Measurements from ENCODE around the gene ARID3B. TPM values are rescaled to one million over a fixed set of nuclear protein-coding genes. Genes with fewer than 3 reads are reported as not detected.

Gene ARID3B
- total RNA-seq, 4 donors from 2014 or later: 5.9 to 7.7 (median 6.2) TPM

DNA sequence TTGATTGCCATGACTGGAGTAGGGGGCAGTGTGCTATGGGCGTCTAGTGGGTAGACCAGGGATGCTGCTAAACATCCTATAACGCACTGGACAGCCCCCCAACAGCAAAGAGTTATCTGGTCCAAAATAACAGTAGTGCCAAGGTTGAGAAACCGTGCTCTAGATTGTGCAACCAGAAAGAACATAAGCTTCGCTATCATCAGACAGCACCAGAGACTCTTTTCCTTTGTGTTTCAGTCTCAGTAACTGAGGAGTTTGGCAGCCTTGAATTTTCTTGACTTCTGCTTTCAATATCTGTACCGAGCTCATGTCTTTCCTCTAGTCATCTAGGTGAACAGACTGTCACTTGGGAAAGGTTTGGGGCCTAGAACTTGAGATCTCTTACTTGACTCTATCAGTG lies 8.8 kb downstream of the ARID3B start:
- TF ChIP-seq, protein P1, sequence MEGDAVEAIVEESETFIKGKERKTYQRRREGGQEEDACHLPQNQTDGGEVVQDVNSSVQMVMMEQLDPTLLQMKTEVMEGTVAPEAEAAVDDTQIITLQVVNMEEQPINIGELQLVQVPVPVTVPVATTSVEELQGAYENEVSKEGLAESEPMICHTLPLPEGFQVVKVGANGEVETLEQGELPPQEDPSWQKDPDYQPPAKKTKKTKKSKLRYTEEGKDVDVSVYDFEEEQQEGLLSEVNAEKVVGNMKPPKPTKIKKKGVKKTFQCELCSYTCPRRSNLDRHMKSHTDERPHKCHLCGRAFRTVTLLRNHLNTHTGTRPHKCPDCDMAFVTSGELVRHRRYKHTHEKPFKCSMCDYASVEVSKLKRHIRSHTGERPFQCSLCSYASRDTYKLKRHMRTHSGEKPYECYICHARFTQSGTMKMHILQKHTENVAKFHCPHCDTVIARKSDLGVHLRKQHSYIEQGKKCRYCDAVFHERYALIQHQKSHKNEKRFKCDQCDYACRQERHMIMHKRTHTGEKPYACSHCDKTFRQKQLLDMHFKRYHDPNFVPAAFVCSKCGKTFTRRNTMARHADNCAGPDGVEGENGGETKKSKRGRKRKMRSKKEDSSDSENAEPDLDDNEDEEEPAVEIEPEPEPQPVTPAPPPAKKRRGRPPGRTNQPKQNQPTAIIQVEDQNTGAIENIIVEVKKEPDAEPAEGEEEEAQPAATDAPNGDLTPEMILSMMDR (IDR thresholded peaks at IDR 0.05): no peak
- no peak for TF ChIP-seq POLR2A (IDR thresholded peaks at IDR 0.05)
- no peak for DNase-seq
- Histone ChIP-seq H3K4me3 (replicated peaks in 1 of 3) (no peak overlapping the region), H3K4me1 (peaks cover 7 to 19% of the 10 kb centered on the region in 2 donors), H3K9me3 (no peaks in the 10 kb centered on the region), H3K27me3 (no peaks in the 10 kb centered on the region), H3K27ac (no peak overlapping the region), H3K36me3 (no peaks in the 10 kb centered on the region)
- 89 to 96% methylated on average over 5 of the region's 5 CpGs for WGBS, 2 donors
- intact Hi-C loops (cut with DNase I): no loop called here

DNA sequence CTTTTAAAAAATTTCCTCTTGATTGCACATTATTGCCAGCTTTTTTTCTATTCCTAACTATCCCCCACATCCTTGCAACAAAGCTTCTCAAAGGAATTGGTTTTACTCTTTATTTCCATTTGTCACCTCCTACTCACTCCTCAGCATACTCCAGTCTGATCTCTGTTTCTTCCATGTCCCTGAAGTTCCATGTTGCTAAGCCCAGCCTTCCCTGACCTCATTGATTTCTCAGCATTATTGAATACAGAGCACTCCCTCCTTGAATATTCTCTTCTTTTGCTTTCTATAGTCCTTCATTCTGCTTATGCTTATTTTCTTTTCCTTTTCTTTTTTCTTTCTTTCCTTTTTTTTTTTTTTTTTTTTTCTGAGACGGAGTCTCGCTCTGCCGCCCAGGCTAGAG lies 10.7 kb downstream of the ARID3B start:
- Histone ChIP-seq H3K9me3 (no peaks in the 10 kb centered on the region), H3K4me1 (peaks cover 0 to 3% of the 10 kb centered on the region in 2 donors), H3K27ac (no peak overlapping the region), H3K27me3 (no peaks in the 10 kb centered on the region), H3K36me3 (no peaks in the 10 kb centered on the region), H3K4me3 (replicated peaks in 1 of 3) (no peak overlapping the region)
- intact Hi-C loops (cut with DNase I): no loop called here
- 94 to 100% methylated on average over 3 of the region's 3 CpGs for WGBS, 2 donors
- no peak for DNase-seq
- TF ChIP-seq, protein P1 (IDR thresholded peaks at IDR 0.05): no peak
- no peak for TF ChIP-seq POLR2A (IDR thresholded peaks at IDR 0.05)

DNA sequence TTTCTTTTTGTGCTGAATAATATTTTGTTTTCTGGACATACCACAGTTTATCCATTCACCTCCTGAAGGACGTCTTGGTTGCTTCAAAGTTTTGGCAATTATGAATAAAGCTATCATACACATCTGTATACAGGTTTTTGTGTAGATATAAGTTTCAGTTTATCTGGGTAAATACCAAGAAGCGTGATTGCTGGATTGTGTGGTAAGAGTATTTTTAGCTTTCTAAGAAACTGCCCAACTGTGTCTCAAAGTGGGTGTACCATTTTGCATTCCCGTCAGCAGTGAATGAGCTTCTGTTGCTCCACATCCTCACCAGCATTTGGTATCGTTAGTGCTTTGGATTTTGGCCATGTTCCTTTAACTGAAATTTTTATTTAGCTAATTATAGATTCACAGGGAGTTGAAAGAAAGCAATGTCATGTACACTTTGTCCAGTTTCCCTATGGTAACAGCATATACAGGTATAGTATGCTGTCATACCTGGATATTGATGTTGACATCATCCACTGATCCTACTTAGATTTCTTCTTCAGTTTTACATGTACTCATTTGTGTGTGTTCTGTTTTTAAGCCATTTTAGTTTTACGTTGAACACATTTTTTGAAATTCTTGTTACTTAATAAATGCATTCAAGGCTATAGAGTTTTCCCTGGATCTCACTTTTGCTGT lies 11.9 kb downstream of the ARID3B start:
- TF ChIP-seq, protein P1 (IDR thresholded peaks at IDR 0.05): no peak
- TF ChIP-seq POLR2A (IDR thresholded peaks at IDR 0.05): no peak
- Histone ChIP-seq H3K4me1 (no peaks in the 10 kb centered on the region), H3K27me3 (no peaks in the 10 kb centered on the region), H3K27ac (no peak overlapping the region), H3K4me3 (replicated peaks in 1 of 3) (no peak overlapping the region), H3K36me3 (no peaks in the 10 kb centered on the region), H3K9me3 (no peaks in the 10 kb centered on the region)
- WGBS, 2 donors: 89 to 95% methylated on average over 5 of the region's 5 CpGs
- no peak for DNase-seq
- intact Hi-C loops (cut with DNase I): no loop called here

DNA sequence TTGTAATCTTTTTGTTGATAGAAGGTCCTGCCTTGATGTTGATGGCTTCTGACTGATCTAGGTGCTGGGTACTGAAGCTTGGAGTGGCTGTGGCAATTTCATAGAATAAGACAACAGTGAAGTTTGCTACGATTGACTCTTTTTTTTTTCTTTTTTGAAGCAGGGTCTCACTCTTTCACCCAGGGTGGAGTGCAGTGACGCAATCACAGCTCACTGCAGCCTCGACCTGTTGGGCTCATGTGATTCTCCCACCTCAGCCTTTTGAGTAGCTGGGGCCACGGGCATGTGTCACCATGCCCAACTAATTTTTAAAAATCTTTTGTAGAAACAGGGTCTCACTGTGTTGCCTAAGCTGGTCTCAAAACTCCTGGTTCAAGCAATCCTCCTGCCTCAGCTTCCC lies 14.2 kb downstream of the ARID3B start:
- H3K4me3 ChIP-seq (replicated peaks in 1 of 3): no peak overlapping the region
- H3K27me3 ChIP-seq: no peaks in the 10 kb centered on the region
- intact Hi-C loops (cut with DNase I): no loop called here
- no peaks in the 10 kb centered on the region for H3K4me1 ChIP-seq
- DNase-seq: no peak
- no peaks in the 10 kb centered on the region for H3K36me3 ChIP-seq
- no peak overlapping the region for H3K27ac ChIP-seq
- WGBS, 2 donors: 82 to 90% methylated on average over 4 of the region's 4 CpGs
- TF ChIP-seq, protein P1 (IDR thresholded peaks at IDR 0.05): no peak
- TF ChIP-seq POLR2A (IDR thresholded peaks at IDR 0.05): no peak
- H3K9me3 ChIP-seq: no peaks in the 10 kb centered on the region

DNA sequence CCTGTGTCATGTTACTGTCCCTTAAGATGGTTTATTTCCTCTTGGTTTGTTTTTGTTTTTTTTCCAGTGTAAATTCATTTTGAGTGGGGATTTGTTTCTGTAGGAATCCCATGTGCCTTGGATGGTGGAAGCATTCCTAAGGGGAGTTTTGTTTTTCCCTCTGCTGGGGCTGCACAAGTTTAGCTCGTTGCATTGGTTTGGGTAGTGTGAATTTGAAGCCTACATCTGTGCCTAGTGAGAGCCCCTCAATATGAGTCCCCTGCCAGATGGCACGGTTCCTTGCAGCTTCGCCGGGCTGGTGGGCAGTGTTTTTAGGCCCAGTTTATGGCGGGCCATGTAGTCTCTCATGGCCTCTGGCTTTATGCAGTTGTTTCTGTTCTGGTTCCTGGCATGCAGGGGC lies 17.7 kb downstream of the ARID3B start:
- peaks cover 4 to 5% of the 10 kb centered on the region in 2 donors for H3K4me1 ChIP-seq
- H3K36me3 ChIP-seq: no peaks in the 10 kb centered on the region
- H3K4me3 ChIP-seq (replicated peaks in 1 of 3): no peak overlapping the region
- no peaks in the 10 kb centered on the region for H3K27me3 ChIP-seq
- no peak overlapping the region for H3K27ac ChIP-seq
- intact Hi-C loops (cut with DNase I): no loop called here
- WGBS, 2 donors: 94 to 96% methylated on average over 5 of the region's 5 CpGs
- DNase-seq: no peak
- TF ChIP-seq, protein P1 (IDR thresholded peaks at IDR 0.05): no peak
- TF ChIP-seq POLR2A (IDR thresholded peaks at IDR 0.05): no peak
- no peaks in the 10 kb centered on the region for H3K9me3 ChIP-seq

Measured in thyroid gland (tissue), 4 donors.